NT2/D1 (cell line): ENCODE data around the gene SHROOM2.
"Not testable (repeated sequence)": the region's sequence is repeated elsewhere in the genome, so short reads cannot be mapped to it uniquely, and the experiment has no call there.

Experiments
- DNase-seq: peaks from one replicate; pipeline ENCODE4 v3.0.0-alpha.2; 2011; ENCODE audit warnings: low read depth, low spot score
- H3K27me3 ChIP-seq: 2 replicates; pipeline ENCODE4 v1.6.0; 2011; ENCODE audit warnings: mild to moderate bottlenecking; ENCODE audit not compliant: insufficient read length, insufficient read depth
- H3K36me3 ChIP-seq: 2 replicates; pipeline ENCODE4 v1.6.1; 2011; ENCODE audit warnings: mild to moderate bottlenecking, low read length, mixed read lengths; ENCODE audit not compliant: insufficient read depth, insufficient read length
- H3K4me1 ChIP-seq: 2 replicates; pipeline ENCODE4 v1.5.1; 2011; ENCODE audit not compliant: insufficient read depth, insufficient read length
- H3K4me3 ChIP-seq: 2 replicates; pipeline ENCODE4 v1.5.1; 2011; ENCODE audit warnings: low read depth; ENCODE audit not compliant: insufficient read length
- H3K9ac ChIP-seq: 2 replicates; pipeline ENCODE4 v1.6.0; 2011; ENCODE audit warnings: low read depth; ENCODE audit not compliant: insufficient read length
- H3K9me3 ChIP-seq: 2 replicates; pipeline ENCODE4 v1.5.1; 2011; ENCODE audit warnings: mild to moderate bottlenecking, low read length; ENCODE audit not compliant: insufficient read depth
- SUZ12 ChIP-seq: IDR thresholded peaks from 2 replicates; pipeline ENCODE4 v1.6.1; 2011; ENCODE audit not compliant: insufficient read length, insufficient read depth; ENCODE audit errors: extremely low read depth
- YY1 ChIP-seq: IDR thresholded peaks from 2 replicates; pipeline ENCODE4 v1.6.1; 2011; ENCODE audit not compliant: insufficient read length, insufficient read depth
- ZNF274 ChIP-seq: IDR thresholded peaks from 2 replicates; pipeline ENCODE4 v1.6.1; 2011; ENCODE audit warnings: mild to moderate bottlenecking, low read depth, low read length

The SHROOM2 gene

DNA sequence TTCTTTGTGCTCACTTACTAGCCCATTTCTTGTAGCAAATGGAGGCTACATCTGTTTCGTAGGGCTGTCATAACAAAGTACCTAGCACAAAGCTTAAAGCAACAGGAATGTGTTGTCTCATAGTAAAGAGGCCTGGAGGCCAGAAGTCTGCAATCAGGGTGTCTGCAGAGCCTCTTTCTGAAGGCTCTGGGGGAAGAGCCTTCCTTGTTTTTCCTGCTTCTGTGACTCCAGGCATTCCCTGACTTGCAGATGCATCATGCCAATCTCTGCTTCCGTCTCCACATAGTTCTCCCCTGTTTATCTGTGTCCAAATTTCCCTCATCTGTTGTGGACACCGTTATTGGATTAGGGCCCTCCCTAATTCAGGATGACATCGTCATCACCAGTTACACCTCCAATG is 67.1 kb downstream of the SHROOM2 start:
- H3K9ac ChIP-seq = no peak overlapping the region
- H3K4me1 ChIP-seq = peaks cover 3% of the 10 kb centered on the region
- H3K4me3 ChIP-seq = no peak overlapping the region
- H3K9me3 ChIP-seq = no peaks in the 10 kb centered on the region
- TF ChIP-seq YY1 = no peak
- TF ChIP-seq SUZ12 = no peak
- TF ChIP-seq ZNF274 = no peak
- H3K27me3 ChIP-seq = no peaks in the 10 kb centered on the region
- no peak for DNase-seq
- H3K36me3 ChIP-seq = peaks cover 17% of the 10 kb centered on the region

- no peak for TF ChIP-seq SUZ12
- TF ChIP-seq YY1 = no peak
- TF ChIP-seq ZNF274 = no peak
- H3K9me3 ChIP-seq = no peaks in the 10 kb centered on the region
- no peaks in the 10 kb centered on the region for H3K27me3 ChIP-seq
- H3K36me3 ChIP-seq = peaks cover 8% of the 10 kb centered on the region
- H3K4me3 ChIP-seq = no peak overlapping the region
- H3K9ac ChIP-seq = no peak overlapping the region
- no peak for DNase-seq
- peaks cover 3% of the 10 kb centered on the region for H3K4me1 ChIP-seq
Observed at GRCh38 chrX:9855561-9856283, 69.5 kb downstream of the SHROOM2 start.

DNA sequence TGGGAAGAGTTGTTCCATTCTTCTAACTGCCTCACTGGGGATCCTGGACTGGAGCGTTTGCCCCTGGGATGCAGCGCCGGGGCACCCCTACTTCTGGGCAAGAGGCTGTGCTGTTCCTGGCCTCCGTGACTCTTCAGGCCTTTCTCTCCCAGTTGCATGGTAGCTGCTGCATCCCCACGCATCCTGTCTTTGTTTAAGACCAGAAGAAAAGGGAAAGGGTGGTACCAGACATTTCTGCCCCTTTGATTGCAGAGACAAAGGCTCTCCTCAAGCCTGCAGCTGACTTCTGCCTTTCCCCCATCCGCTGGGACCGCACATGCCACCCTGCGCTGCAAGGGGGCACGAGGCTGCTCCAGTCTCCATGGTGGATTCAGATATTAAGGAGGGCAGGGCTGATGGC is 70.4 kb downstream of the SHROOM2 start:
- H3K4me1 ChIP-seq = peaks cover 3% of the 10 kb centered on the region
- no peak overlapping the region for H3K4me3 ChIP-seq
- no peaks in the 10 kb centered on the region for H3K9me3 ChIP-seq
- no peaks in the 10 kb centered on the region for H3K27me3 ChIP-seq
- peaks cover 8% of the 10 kb centered on the region for H3K36me3 ChIP-seq
- no peak for TF ChIP-seq YY1
- TF ChIP-seq SUZ12 = no peak
- no peak for TF ChIP-seq ZNF274
- no peak for DNase-seq
- H3K9ac ChIP-seq = no peak overlapping the region

- TF ChIP-seq YY1 = no peak
- no peak for TF ChIP-seq SUZ12
- no peak for TF ChIP-seq ZNF274
- Histone ChIP-seq H3K9me3 (no peaks in the 10 kb centered on the region), H3K4me3 (no peak overlapping the region), H3K4me1 (peaks cover 3% of the 10 kb centered on the region), H3K9ac (no peak overlapping the region), H3K27me3 (no peaks in the 10 kb centered on the region), H3K36me3 (peaks cover 7% of the 10 kb centered on the region)
- DNase-seq = no peak
Observed at GRCh38 chrX:9857575-9858474, 71.6 kb downstream of the SHROOM2 start.

GRCh38 chrX:9858684-9859083 is 72.5 kb downstream of the SHROOM2 start:
- DNase-seq, H3K4me1 ChIP-seq, H3K4me3 ChIP-seq, H3K27me3 ChIP-seq, H3K36me3 ChIP-seq, H3K9me3 ChIP-seq, H3K9ac ChIP-seq: not testable (repeated sequence)

- no peak for TF ChIP-seq YY1
- TF ChIP-seq SUZ12 = no peak
- TF ChIP-seq ZNF274 = no peak
- no peak overlapping the region for H3K4me3 ChIP-seq
- no peak for DNase-seq
Observed at GRCh38 chrX:9859711-9860555, 73.7 kb downstream of the SHROOM2 start.

More at GRCh38 chrX:9859711-9860555, 73.7 kb downstream of the SHROOM2 start:
- Histone ChIP-seq H3K9me3 (no peaks in the 10 kb centered on the region), H3K27me3 (no peaks in the 10 kb centered on the region), H3K9ac (no peak overlapping the region), H3K4me1 (peaks cover 3% of the 10 kb centered on the region), H3K36me3 (peaks cover 12% of the 10 kb centered on the region)
